ENCODE results near the gene MAF. TPM values are rescaled to one million over a fixed set of nuclear protein-coding genes. Genes with fewer than 3 reads are reported as not detected.

MAF gene
- total and polyA plus RNA-seq, 11 donors = 2.8 to 59.0 (median 11.3) TPM

- Histone ChIP-seq H3K9me3 (no peaks in the 10 kb centered on the region), H3K4me1 (peaks cover 0 to 10% (median 1%) of the 10 kb centered on the region in 12 donors), H3K36me3 (no peaks in the 10 kb centered on the region), H3K27me3 (peaks cover 0 to 19% (median 0%) of the 10 kb centered on the region in 9 donors), H3K4me3 (no peak overlapping the region), H3K27ac (no peak overlapping the region)
- DNase-seq = no peak
- WGBS, 4 donors = 47 to 93% (median 71%) methylated on average over 2 of the region's 2 CpGs
- TF ChIP-seq POLR2A (IDR thresholded peaks at IDR 0.05) (no peak), CTCF (IDR thresholded peaks at IDR 0.05) (no peak)
- intact Hi-C loops (cut with DNase I) = no loop called here
- no peak for ATAC-seq
These were observed 27.5 kb downstream of the MAF start for GRCh38 chr16:79573071-79573470.

- Histone ChIP-seq H3K9me3 (no peaks in the 10 kb centered on the region), H3K36me3 (no peaks in the 10 kb centered on the region), H3K27ac (peak overlapping the region in 2 of 12 donors; percentile 35 to 59), H3K4me1 (peaks cover 0 to 10% (median 1%) of the 10 kb centered on the region in 12 donors), H3K27me3 (peaks cover 0 to 14% (median 0%) of the 10 kb centered on the region in 9 donors), H3K4me3 (peak overlapping the region in 2 of 12 donors; percentile 28 to 49)
- ATAC-seq (no peak), DNase-seq (no peak)
- intact Hi-C loops (cut with DNase I) = no loop called here
- TF ChIP-seq POLR2A (IDR thresholded peaks at IDR 0.05) = no peak
- WGBS, 4 donors = 43 to 56% (median 50%) methylated on average over 9 of the region's 9 CpGs
These were observed 28.5 kb downstream of the MAF start for GRCh38 chr16:79571903-79572535.

GRCh38 chr16:79571065-79571902, 29.3 kb downstream of the MAF start:
- Histone ChIP-seq H3K9me3 (no peaks in the 10 kb centered on the region), H3K27me3 (peaks cover 0 to 10% (median 0%) of the 10 kb centered on the region in 9 donors), H3K36me3 (no peaks in the 10 kb centered on the region), H3K4me3 (peak overlapping the region in 9 of 12 donors; percentile 24 to 49 (median 32)), H3K27ac (peak overlapping the region in 3 of 12 donors; percentile 0 to 59 (median 35)), H3K4me1 (peaks cover 0 to 10% (median 1%) of the 10 kb centered on the region in 12 donors)
- DNase-seq (peak in 4 of 5 donors; percentile 26 to 41 (median 36)), ATAC-seq (peak; percentile 60 to 84 (median 64))
- 31 to 43% (median 38%) methylated on average over 8 of the region's 8 CpGs for WGBS, 4 donors
- intact Hi-C loops (cut with DNase I) = no loop called here
- TF ChIP-seq POLR2A (IDR thresholded peaks at IDR 0.05) (no peak), CTCF (IDR thresholded peaks at IDR 0.05) (no peak)

GRCh38 chr16:79564671-79565107, 35.8 kb downstream of the MAF start:
- 88 to 92% (median 90%) methylated on average over 6 of the region's 6 CpGs for WGBS, 4 donors
- TF ChIP-seq POLR2A (IDR thresholded peaks at IDR 0.05) (no peak), CTCF (IDR thresholded peaks at IDR 0.05) (no peak)
- no peaks in the 10 kb centered on the region for H3K4me1 ChIP-seq
- no peaks in the 10 kb centered on the region for H3K9me3 ChIP-seq
- no peak overlapping the region for H3K27ac ChIP-seq
- intact Hi-C loops (cut with DNase I) = no loop called here
- DNase-seq (no peak), ATAC-seq (no peak)
- no peaks in the 10 kb centered on the region for H3K36me3 ChIP-seq
- H3K27me3 ChIP-seq = no peaks in the 10 kb centered on the region
- H3K4me3 ChIP-seq = no peak overlapping the region
